Measurements from ENCODE around the gene HDAC4. TPM values are rescaled to one million over a fixed set of nuclear protein-coding genes. Genes with fewer than 3 reads are reported as not detected.

HDAC4 gene
- total and polyA plus RNA-seq, 3 donors from 2014 or later, result 29.0 to 67.5 (median 58.7) TPM

GRCh38 chr2:239247401-239248245 lies 153.2 kb downstream of the HDAC4 start:
- TF ChIP-seq POLR2A (IDR thresholded peaks at IDR 0.05), result no peak
- TF ChIP-seq CTCF (IDR thresholded peaks at IDR 0.05), result no peak
- Histone ChIP-seq H3K27me3 (no peaks in the 10 kb centered on the region), H3K9me3 (no peaks in the 10 kb centered on the region), H3K4me3 (no peak overlapping the region), H3K4me1 (peaks cover 15% of the 10 kb centered on the region), H3K27ac (no peak overlapping the region), H3K36me3 (ENCODE audit: low read depth, missing control alignments) (no peaks in the 10 kb centered on the region)
- intact Hi-C loops (cut with DNase I; ENCODE audit: low total_unique reads), result no loop called here
- no peak for DNase-seq
- WGBS, 2 donors, result 91% methylated on average over 29 to 31 of the region's 31 CpGs

GRCh38 chr2:239246723-239247122 lies 154.1 kb downstream of the HDAC4 start:
- DNase-seq, result no peak
- no peak overlapping the region for H3K4me3 ChIP-seq
- TF ChIP-seq CTCF (IDR thresholded peaks at IDR 0.05) (no peak), POLR2A (IDR thresholded peaks at IDR 0.05) (no peak)
- H3K27me3 ChIP-seq, result no peaks in the 10 kb centered on the region
- H3K4me1 ChIP-seq, result peaks cover 9% of the 10 kb centered on the region
- H3K9me3 ChIP-seq, result no peaks in the 10 kb centered on the region
- intact Hi-C loops (cut with DNase I; ENCODE audit: low total_unique reads), result no loop called here
- no peaks in the 10 kb centered on the region for H3K36me3 ChIP-seq (ENCODE audit: low read depth, missing control alignments)
- no peak overlapping the region for H3K27ac ChIP-seq
- WGBS, 2 donors, result 78 to 89% methylated on average over 9 to 11 of the region's 11 CpGs

- Histone ChIP-seq H3K9me3 (no peaks in the 10 kb centered on the region), H3K4me3 (no peak overlapping the region), H3K27ac (no peak overlapping the region), H3K36me3 (ENCODE audit: low read depth, missing control alignments) (no peaks in the 10 kb centered on the region), H3K4me1 (peaks cover 5% of the 10 kb centered on the region), H3K27me3 (no peaks in the 10 kb centered on the region)
- no peak for TF ChIP-seq POLR2A (IDR thresholded peaks at IDR 0.05)
- TF ChIP-seq CTCF (IDR thresholded peaks at IDR 0.05), result no peak
- intact Hi-C loops (cut with DNase I; ENCODE audit: low total_unique reads), result no loop called here
- no peak for DNase-seq
- 66 to 81% methylated on average over 12 to 41 of the region's 41 CpGs for WGBS, 2 donors
These were observed 154.7 kb downstream of the HDAC4 start for GRCh38 chr2:239245872-239246721.

GRCh38 chr2:239245107-239245506 lies 155.7 kb downstream of the HDAC4 start:
- H3K36me3 ChIP-seq (ENCODE audit: low read depth, missing control alignments), result no peaks in the 10 kb centered on the region
- intact Hi-C loops (cut with DNase I; ENCODE audit: low total_unique reads), result no loop called here
- TF ChIP-seq POLR2A (IDR thresholded peaks at IDR 0.05), result no peak
- no peak for TF ChIP-seq CTCF (IDR thresholded peaks at IDR 0.05)
- no peak overlapping the region for H3K27ac ChIP-seq
- DNase-seq, result no peak
- no peaks in the 10 kb centered on the region for H3K27me3 ChIP-seq
- H3K4me1 ChIP-seq, result peaks cover 15% of the 10 kb centered on the region
- 49 to 66% methylated on average over 5 of the region's 5 CpGs for WGBS, 2 donors
- no peaks in the 10 kb centered on the region for H3K9me3 ChIP-seq
- no peak overlapping the region for H3K4me3 ChIP-seq

Measured in testis (tissue), 3 donors.